Colonic mucosa (tissue), 4 donors: ENCODE data around the gene DPP3. TPM values are rescaled to one million over a fixed set of nuclear protein-coding genes. Genes with fewer than 3 reads are reported as not detected.

Source experiments
- DNase-seq: peaks from one replicate; pipeline ENCODE4 v3.0.0-alpha.2; 2020
- H3K27ac ChIP-seq: fragments of 200-600 bp; one replicate; pipeline ENCODE4 v1.8.0; 2021
- H3K27me3 ChIP-seq: fragments of 200-600 bp; one replicate; pipeline ENCODE4 v1.8.0; 2021
- H3K36me3 ChIP-seq: fragments of 200-600 bp; one replicate; pipeline ENCODE4 v1.8.0; 2021
- H3K4me1 ChIP-seq: fragments of 200-600 bp; one replicate; pipeline ENCODE4 v1.8.0; 2021; ENCODE audit warnings: mild to moderate bottlenecking
- H3K4me3 ChIP-seq: fragments of 200-600 bp; one replicate; pipeline ENCODE4 v1.8.0; 2021
- H3K9ac ChIP-seq, 2 donors: one replicate each; pipeline ENCODE4 v1.7.0; 2013; ENCODE audit warnings: control low read depth in 2 of 2, low read depth in 2 of 2, low read length in 2 of 2
- H3K9me3 ChIP-seq: fragments of 200-600 bp; one replicate; pipeline ENCODE4 v1.8.0; 2021
- intact Hi-C: fragments of 100-400 bp; cut with DNase I; formaldehyde crosslinking; loops from one replicate; pipeline ENCODE4 v1.14.1; 2022
- total RNA-seq, 2 donors: library from RNA; stranded (reverse); fragmentation: NEBNext Ultra II Directional in 1 of 2; extraction: Animal tissue kit (Norgen Biotek cat#: 25700) in 1 of 2; gene quantifications; one replicate each; pipeline ENCODE4 v1.2.1, GENCODE V29; 2021
- TF ChIP-seq, protein P1 (sequence below): fragments of 200-600 bp; IDR thresholded peaks from one replicate; pipeline ENCODE4 v1.8.0; 2022; ENCODE audit warnings: antibody characterized with exemption, mild to moderate bottlenecking
- donor health status: healthy.
- donor health status: DM: no; HTN: no; CAD: no.
- donor health status: DM: no; HTN: no; CAD: no.

DPP3 gene
- total RNA-seq, 2 donors from 2014 or later: 70.3 to 124 TPM

DNA sequence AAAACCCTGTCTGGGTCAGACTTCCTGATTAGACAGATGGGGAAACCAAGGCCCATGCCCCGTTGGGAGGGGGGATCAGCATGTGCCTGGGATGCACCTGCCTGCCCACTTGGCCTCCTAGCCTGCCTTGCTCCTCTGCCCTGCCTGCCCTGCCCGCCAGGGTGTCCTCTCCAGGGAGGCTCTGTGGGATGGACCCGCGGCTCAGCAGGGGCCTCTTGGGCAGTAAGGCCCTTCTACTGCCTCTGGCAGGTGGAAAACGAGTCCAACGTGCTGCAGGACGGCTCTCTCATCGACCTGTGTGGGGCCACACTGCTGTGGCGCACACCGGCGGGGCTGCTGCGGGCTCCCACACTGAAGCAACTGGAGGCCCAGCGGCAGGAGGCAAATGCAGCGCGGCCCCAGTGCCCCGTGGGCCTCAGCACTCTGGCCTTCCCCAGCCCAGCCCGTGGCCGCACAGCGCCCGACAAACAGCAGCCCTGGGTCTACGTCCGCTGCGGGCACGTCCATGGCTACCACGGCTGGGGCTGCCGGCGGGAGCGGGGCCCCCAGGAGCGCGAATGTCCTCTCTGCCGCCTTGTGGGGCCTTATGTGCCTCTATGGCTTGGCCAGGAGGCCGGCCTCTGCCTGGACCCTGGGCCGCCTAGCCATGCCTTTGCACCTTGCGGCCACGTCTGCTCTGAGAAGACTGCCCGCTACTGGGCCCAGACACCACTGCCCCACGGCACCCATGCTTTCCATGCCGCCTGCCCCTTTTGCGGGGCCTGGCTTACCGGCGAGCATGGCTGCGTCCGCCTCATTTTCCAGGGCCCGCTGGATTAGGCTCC, 4.7 kb upstream of the DPP3 start:
- intact Hi-C loops: no loop called here
- TF ChIP-seq, protein P1, sequence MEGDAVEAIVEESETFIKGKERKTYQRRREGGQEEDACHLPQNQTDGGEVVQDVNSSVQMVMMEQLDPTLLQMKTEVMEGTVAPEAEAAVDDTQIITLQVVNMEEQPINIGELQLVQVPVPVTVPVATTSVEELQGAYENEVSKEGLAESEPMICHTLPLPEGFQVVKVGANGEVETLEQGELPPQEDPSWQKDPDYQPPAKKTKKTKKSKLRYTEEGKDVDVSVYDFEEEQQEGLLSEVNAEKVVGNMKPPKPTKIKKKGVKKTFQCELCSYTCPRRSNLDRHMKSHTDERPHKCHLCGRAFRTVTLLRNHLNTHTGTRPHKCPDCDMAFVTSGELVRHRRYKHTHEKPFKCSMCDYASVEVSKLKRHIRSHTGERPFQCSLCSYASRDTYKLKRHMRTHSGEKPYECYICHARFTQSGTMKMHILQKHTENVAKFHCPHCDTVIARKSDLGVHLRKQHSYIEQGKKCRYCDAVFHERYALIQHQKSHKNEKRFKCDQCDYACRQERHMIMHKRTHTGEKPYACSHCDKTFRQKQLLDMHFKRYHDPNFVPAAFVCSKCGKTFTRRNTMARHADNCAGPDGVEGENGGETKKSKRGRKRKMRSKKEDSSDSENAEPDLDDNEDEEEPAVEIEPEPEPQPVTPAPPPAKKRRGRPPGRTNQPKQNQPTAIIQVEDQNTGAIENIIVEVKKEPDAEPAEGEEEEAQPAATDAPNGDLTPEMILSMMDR: no peak
- no peaks in the 10 kb centered on the region for H3K27me3 ChIP-seq

DNA sequence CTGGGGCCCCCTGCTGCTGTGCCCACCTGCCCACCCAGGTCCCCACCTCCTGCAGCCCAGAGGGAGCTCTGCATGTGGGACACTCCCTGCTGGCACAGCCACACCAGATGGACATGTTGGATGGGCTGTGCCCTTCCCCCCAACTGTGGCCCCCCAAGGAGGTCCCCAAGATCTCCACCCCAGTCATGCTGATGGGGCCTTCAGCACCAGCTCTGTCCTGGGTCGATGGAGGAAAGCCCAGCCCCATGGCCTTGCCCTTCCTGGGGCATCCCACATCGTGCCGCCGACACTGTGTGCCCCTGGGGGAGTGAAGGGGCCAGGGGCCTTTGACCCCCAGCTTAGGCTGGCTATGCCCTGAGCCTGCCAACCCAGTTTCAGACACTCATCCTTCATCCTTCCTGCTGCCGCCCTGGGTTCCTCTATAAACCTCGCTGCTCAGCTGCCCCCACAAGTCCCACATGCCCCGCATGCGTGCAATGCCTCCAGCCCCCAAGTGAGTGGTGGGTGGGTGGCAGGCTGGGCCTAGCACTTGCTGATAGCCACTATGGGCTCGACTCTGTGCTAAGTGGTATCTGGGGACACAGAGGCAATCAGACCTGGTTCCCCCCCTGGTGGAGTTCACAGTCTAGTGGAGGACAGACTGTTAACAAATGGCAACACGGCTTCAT, 3.9 kb upstream of the DPP3 start:
- intact Hi-C loops: no loop called here
- H3K27me3 ChIP-seq: no peaks in the 10 kb centered on the region
- no peaks in the 10 kb centered on the region for H3K9me3 ChIP-seq
- H3K4me3 ChIP-seq: no peak overlapping the region
- no peak overlapping the region for H3K9ac ChIP-seq
- TF ChIP-seq, protein P1: no peak
- no peaks in the 10 kb centered on the region for H3K4me1 ChIP-seq
- no peak overlapping the region for H3K27ac ChIP-seq
- H3K36me3 ChIP-seq: no peaks in the 10 kb centered on the region
- DNase-seq: no peak

More for the DNA sequence above, 4.7 kb upstream of the DPP3 start:
- no peak for DNase-seq
- Histone ChIP-seq H3K9ac (no peak overlapping the region), H3K36me3 (no peaks in the 10 kb centered on the region), H3K4me1 (no peaks in the 10 kb centered on the region), H3K9me3 (no peaks in the 10 kb centered on the region), H3K4me3 (no peak overlapping the region), H3K27ac (no peak overlapping the region)

DNA sequence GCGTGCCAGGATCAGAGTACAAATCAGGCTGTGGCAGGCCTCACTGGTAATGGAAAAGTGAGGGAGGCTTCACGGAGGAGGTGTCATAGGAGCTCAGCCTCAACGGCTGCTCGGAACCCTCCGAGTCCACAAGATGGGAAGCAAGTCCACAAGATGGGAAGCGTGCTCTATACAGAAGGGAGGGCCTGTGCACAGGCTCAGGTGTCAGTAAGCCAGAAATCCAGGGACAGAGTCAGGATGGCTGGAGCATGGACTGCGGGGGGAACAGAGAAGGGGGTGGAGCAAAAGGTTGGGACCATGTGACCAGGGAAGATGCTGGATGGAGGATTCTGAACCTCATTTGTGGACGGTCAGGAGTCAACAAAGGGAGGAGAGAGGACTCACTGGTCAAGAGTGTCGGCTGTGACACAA, 3.4 kb upstream of the DPP3 start:
- TF ChIP-seq, protein P1: no peak
- intact Hi-C loops: no loop called here
- DNase-seq: no peak
- Histone ChIP-seq H3K27ac (no peak overlapping the region), H3K9ac (no peak overlapping the region), H3K27me3 (no peaks in the 10 kb centered on the region), H3K36me3 (no peaks in the 10 kb centered on the region), H3K4me1 (no peaks in the 10 kb centered on the region), H3K4me3 (no peak overlapping the region), H3K9me3 (no peaks in the 10 kb centered on the region)

DNA sequence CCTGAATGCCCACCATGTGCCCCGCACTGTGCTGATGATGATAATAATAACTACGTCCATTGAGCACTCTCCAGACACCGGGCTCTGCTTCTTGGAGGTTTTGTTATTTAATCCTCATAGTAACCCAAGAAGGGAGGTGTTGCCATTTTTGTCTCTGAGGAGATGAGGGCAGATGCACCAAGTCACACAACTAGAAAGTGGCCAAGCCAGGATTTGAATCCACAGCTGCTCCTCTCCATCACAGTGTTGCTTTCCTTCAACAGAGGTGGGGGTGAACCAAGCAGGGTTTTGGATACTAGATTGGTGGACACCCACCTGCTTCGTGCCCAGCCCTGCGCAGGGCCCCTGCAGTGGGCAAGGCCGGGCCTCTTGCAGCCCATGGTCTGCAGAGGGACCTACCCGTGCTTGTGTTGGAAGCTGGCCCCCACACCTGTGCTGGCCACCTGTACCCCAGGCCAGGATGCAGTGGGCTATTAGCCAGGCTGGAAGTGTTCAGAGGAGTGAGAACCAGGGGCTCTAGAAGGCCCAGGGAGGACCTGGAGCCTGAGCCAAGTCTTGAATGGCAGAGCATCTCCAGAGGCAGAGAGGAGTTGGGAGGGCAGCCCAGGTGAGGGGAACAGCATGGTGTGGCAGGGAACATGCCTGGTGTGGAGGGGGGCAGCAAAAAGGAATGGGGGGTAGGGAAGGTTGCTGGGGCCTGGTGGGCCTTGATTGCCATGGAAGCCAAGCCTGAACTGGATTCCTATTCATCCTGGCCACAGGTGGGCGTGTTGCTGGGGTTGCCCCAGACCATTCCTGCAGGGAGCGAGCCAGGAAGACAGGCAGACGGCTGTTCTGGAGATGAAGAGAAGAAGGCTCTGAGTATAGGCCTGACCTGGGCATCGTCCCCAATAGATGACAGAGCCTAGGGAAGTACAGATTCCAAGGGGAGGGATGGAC, 2.7 kb upstream of the DPP3 start:
- Histone ChIP-seq H3K27me3 (no peaks in the 10 kb centered on the region), H3K4me1 (no peaks in the 10 kb centered on the region), H3K4me3 (no peak overlapping the region), H3K27ac (no peak overlapping the region), H3K9me3 (no peaks in the 10 kb centered on the region), H3K9ac (no peak overlapping the region), H3K36me3 (no peaks in the 10 kb centered on the region)
- intact Hi-C loops: no loop called here
- TF ChIP-seq, protein P1: no peak
- no peak for DNase-seq

DNA sequence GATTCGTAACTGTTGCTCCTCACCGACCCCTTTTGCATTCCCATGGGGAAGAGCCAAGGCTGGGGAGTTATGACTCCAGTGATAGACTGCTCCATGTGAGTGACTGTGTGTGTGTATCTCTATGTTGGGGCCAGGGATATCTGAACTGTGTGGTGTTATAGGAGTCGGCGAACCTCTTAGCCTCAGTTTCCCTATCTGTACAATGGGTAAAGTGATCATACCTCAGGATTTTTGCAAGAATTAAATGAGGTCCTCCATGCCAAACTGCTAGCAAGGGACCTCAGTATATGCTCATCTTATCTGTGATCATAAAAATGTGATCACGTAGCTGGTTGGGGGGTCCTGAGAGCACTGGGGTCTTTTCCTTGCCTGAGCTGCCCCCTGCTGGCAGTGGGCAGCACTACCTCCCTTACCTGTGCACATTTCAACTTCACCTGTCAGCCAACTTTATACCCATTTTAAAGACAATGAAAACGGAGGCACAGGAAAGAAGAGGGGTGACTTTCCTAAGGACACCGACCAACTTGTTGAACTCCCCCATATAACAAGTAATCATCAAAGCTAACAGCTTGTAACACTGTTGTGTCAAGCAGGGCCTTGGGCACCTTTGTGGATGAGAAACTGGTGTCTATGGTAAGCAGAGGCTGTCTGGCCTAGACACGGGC, 1.4 kb upstream of the DPP3 start:
- TF ChIP-seq, protein P1: peak; percentile 66
- Histone ChIP-seq H3K36me3 (no peaks in the 10 kb centered on the region), H3K27me3 (no peaks in the 10 kb centered on the region), H3K4me1 (no peaks in the 10 kb centered on the region), H3K9me3 (no peaks in the 10 kb centered on the region), H3K4me3 (peak overlapping the region; percentile 74), H3K9ac (peak overlapping the region; percentile 85 to 98), H3K27ac (peak overlapping the region; percentile 91)
- DNase-seq: no peak
- intact Hi-C loops: no loop called here
